GM11168 (cell line): ENCODE measurements around the gene IQSEC2.

ENCODE experiments used
- in situ Hi-C: fragments of 300-500 bp; cut with MboI; formaldehyde crosslinking; loops from one replicate; pipeline ENCODE4 v1.12.0; 2022; ENCODE audit warnings: low sequenced_read_pairs; ENCODE audit not compliant: unreplicated experiment

IQSEC2 gene

GRCh38 chrX:53249408-53250042 lies 31.9 kb downstream of the IQSEC2 start:
- in situ Hi-C loops, result no loop called here

DNA sequence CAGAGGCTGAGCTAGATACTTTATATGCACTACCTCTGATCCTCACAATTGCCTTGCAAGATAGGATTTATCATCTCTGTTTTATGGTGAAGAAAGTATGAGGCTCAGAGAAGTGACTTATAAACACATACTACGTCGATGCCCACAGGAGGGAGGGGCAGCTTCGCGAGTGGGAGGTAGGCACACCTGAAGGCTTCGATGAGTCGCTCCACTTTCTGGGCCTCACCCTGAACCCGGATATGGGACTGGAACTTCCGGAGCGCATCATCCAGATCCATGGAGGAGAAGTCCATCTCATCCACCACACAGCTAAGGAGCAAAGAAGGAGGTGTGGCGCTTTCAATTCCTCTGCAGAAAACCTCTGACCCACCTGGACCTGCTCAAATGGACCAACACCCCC lies 33.5 kb downstream of the IQSEC2 start:
- in situ Hi-C loops, result no loop called here

GRCh38 chrX:53246231-53246630 lies 35.2 kb downstream of the IQSEC2 start:
- in situ Hi-C loops, result no loop called here

DNA sequence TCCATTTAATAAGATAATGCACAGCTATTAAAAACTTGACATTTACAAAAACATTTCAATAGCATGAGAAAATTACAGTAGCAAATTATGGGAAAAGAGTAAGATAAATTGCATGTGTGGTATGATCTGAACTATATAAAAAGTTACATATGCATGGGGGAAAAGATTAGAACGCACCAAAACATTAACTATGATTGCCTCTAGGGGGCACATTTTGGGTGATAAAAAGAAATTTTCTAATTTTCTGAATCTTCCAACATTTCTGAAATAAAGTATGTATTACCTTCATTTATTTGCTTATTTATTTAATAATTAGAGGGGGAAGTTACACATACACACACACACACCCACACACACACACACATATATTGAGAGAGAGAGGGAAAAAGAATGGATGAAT lies 36.8 kb downstream of the IQSEC2 start:
- in situ Hi-C loops, result no loop called here

GRCh38 chrX:53242310-53242709 lies 39.1 kb downstream of the IQSEC2 start:
- in situ Hi-C loops, result no loop called here

DNA sequence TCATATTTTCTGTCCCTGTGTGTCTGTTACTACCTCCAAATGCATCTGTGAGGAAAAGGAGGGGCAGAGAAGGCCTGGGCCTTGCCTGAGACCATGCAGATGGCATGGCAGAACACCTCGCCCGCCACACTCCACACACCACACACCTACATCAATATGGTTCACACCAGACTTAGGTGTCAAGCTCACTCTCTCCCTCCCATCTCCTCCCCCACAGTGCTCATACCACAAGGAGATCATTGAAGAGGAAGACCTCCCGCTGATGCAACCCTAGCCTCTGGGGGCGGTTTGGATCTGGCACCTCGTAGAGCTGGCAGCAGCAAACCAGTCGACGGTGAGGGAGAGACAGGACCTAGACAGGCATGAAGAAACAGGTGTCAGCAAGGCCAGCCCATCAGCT lies 39.8 kb downstream of the IQSEC2 start:
- in situ Hi-C loops, result no loop called here

DNA sequence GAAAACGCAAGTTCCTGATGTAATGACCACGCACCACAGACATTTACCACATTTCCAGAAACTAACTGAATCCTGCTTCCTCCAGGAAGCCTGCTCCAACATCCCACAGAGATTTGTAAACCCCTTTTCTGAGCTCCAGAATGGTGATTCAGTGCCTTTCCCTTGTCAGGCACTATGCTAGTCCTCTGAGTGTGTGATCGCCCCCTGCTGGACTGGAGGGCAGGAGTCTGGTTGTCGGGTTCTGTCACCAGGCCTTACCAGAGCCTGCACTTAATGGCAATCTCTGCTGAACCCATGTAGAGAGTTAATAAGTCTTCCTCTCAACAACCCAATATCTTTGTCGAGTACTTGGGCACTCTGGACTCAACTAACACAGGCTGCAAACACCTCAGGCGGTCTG lies 41.9 kb downstream of the IQSEC2 start:
- in situ Hi-C loops, result no loop called here

DNA sequence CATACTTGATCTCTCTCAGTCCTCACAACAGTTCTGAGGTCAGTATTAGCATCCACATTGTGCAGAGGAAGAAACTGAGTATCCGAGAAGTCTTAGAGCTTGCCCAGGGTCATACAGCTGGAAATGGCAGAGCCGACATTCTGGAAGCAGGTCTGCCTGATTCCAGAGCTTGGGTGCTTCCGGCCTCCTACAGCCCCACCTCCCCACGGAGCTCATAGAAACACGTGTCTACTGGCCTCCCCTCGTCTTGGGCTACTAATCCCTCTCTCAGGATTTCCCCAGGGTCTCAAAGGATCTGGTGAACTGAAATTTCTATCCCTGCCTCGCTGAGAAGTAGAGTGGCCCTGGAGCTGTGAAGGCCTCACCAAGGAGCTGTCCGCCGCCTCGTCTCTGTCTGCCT lies 44.3 kb downstream of the IQSEC2 start:
- in situ Hi-C loops, result no loop called here

DNA sequence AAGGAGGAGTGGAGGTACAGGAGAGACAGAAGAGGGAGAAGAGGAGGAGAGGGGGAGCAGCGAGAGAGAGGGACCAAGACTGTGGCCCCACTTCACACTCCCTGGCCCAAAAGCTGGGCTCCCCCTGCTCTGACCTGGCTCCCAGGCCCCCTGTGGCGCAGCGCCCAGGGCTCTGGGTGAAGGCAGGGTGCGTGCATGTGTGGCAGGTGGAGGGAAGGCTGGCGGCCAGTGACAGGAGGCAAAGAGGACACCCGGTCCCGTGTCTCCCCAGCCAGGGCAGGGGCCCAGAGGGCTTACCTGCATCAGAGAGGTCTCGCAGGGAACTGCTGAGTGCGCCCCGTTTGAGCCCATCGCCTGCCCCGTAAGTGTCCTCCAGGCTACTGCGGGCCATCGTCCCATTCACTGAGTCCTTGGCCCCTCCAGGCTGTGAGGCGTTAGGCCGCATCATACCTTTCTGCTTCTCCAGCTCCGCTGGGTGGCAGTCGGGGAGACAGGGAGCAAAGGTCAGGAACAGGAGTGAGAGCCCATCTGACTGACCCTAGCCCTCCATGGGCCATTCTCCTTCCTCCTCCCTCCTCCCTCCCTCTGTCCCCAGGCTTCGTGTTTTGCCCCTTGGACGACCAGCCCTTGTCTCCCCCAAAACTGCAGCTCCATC lies 45.2 kb downstream of the IQSEC2 start:
- in situ Hi-C loops, result no loop called here

GRCh38 chrX:53235566-53235965 lies 45.8 kb downstream of the IQSEC2 start:
- in situ Hi-C loops, result no loop called here

GRCh38 chrX:53234484-53234883 lies 46.9 kb downstream of the IQSEC2 start:
- in situ Hi-C loops, result no loop called here

- in situ Hi-C loops, result no loop called here
Observed at GRCh38 chrX:53233536-53233935, 47.8 kb downstream of the IQSEC2 start.

- in situ Hi-C loops, result no loop called here
Observed at GRCh38 chrX:53230116-53230515, 51.3 kb downstream of the IQSEC2 start.

DNA sequence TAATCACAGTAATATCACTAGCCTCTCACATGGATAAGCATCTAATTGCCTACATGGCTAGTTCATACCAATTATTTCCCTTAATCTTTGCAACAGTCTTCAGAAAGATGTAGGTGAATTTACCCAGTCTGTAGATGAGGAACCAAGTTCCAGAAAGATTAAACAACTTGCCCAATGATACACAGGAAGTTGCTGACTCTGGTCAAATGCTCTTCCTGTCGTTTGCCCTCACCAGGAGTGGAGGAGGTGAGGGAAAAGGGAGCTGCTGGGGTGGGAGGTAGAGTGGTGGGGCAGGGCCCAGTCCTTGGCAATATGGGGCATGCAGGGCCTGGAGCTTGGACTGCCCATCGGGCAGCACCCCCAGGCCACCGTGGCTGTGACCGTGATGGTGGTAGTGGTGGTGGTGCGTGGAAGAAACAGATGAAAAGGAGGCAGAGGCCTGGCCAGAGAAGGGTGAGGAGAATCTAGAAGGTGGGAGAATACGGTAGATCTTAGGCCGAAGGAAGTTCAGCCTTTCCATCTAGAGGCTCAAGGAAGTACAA lies 54.1 kb downstream of the IQSEC2 start:
- in situ Hi-C loops, result no loop called here

DNA sequence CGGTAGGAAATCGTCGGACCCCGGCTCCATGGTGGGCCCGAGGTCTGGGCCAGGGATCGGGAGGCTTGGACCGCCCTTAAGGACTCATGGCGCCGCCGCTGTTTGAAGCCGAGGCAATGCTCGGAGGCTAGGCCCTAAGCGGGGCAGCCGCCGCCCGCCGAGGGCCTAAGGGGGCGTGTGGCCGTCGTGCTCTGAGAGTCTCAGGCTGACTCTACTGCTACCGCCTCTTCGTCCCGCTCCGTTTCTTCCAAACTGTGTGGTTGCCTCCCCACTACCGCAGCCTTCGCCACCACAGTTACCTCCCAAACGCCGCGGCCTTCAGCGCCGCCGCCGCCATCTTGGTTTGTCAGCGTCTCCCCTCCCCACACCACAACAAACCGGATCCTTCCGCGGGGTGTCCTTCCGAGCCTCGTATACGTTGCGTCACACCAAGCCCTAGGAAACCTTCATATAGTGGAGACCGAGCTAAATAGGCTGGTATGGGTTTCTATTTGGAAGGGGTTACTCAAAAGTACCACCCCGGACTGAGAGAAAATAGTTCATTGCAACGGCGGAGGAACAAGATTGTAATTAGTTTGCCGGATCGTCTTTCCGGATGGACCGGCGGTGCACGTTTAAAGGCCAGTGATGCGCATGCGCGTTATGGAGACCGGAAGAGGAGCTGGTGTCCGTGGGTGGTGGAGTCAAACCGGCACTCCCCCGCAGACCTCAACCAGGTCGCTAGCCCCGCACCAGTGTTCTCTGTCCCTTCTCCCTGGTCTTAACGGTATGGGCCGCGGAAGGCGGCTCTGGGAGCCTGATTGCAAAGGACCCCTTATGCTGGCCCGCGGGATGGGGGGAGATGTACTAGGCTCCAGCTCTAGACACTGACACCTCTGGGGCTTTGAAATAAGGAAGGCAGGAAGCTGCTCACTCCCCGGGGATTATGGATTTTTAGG lies 56.3 kb downstream of the IQSEC2 start, which contains the start of gene KDM5C:
KDM5C (minus strand) TSS at position 348 of the 938 bp plus-strand sequence; CDS start at position 30, 318 bp downstream.
- in situ Hi-C loops, result no loop called here

DNA sequence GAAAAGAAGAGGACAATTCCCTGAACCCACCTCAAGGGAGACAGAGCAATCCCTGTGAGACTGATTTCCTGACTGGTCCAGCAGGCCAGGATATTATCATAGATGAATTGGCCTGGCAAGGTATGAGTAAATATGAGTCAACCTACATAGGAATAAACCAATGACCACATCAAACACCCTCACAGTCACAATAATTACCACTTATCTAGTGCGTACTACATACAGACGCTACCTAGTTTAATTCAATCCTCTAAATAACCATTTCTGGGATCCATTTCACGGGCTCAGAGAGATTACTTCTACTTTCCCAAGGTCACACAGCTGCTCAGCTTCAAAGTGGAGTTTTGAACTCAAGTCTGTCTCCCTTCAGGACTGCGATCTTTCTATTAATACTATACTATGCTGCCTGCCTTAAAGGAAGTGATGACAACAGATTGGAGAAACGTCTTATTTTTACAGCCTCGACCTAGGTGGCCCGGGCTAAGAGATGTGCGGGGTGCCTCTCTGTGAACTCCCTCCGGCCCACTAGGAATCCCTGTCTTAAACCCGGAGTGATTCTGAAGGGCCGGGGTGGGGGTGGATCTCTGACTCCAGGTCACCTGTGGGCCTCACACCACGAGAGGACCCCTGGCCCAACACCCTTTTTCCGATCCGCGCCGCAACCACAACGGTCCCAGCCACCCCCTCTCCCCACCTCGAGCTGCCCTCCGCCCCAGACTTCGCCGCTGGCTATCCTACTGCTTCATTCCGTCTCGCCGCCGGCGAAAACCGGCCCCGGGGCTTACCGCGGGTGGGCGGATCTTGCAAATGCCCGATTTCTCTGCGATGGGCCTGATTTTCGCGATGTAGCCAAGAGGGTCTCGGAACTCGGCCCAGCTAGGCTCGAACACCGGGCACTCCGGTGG lies 57.2 kb downstream of the IQSEC2 start:
- in situ Hi-C loops, result no loop called here

GRCh38 chrX:53223068-53223693 lies 58.2 kb downstream of the IQSEC2 start:
- in situ Hi-C loops, result no loop called here
